Lower leg skin (tissue), 3 donors: ENCODE results near the gene PRXL2B.

ENCODE experiments used
- POLR2A ChIP-seq, 2 donors: fragments of 450-650 bp; IDR thresholded peaks; one replicate each; pipeline ENCODE4 v1.6.1; 2016 to 2017; ENCODE audit warnings: antibody characterized with exemption in 2 of 2, mild to moderate bottlenecking in 1 of 2, moderate library complexity in 1 of 2
- TF ChIP-seq, protein P1 (sequence below), 3 donors: fragments of 450-650 bp; IDR thresholded peaks; one replicate each; pipeline ENCODE4 v1.5.1; 2016; ENCODE audit warnings: antibody characterized with exemption in 3 of 3, mild to moderate bottlenecking in 3 of 3, moderate library complexity in 2 of 3

DNA sequence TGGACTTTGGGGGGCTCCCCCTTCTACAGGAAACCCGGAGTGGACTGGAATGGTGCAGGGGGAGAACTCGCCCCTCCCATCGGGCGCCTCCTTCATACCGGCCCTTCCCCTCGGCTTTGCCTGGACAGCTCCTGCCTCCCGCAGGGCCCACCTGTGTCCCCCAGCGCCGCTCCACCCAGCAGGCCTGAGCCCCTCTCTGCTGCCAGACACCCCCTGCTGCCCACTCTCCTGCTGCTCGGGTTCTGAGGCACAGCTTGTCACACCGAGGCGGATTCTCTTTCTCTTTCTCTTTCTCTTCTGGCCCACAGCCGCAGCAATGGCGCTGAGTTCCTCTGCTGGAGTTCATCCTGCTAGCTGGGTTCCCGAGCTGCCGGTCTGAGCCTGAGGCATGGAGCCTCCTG lies 30.3 kb upstream of the PRXL2B start, which contains the start of gene TNFRSF14:
- TF ChIP-seq, protein P1, sequence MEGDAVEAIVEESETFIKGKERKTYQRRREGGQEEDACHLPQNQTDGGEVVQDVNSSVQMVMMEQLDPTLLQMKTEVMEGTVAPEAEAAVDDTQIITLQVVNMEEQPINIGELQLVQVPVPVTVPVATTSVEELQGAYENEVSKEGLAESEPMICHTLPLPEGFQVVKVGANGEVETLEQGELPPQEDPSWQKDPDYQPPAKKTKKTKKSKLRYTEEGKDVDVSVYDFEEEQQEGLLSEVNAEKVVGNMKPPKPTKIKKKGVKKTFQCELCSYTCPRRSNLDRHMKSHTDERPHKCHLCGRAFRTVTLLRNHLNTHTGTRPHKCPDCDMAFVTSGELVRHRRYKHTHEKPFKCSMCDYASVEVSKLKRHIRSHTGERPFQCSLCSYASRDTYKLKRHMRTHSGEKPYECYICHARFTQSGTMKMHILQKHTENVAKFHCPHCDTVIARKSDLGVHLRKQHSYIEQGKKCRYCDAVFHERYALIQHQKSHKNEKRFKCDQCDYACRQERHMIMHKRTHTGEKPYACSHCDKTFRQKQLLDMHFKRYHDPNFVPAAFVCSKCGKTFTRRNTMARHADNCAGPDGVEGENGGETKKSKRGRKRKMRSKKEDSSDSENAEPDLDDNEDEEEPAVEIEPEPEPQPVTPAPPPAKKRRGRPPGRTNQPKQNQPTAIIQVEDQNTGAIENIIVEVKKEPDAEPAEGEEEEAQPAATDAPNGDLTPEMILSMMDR (IDR thresholded peaks at IDR 0.05) = no peak
- no peak for TF ChIP-seq POLR2A (IDR thresholded peaks at IDR 0.05)
